K562 (cell line): ENCODE data around the gene CRYM. TPM values are rescaled to one million over a fixed set of nuclear protein-coding genes. Genes with fewer than 3 reads are reported as not detected.

ENCODE experiments used
- ATAC-seq: fragments of 200-7000 bp; cut with Tn5 transposase; 3 replicates; pipeline ENCODE4 v1.9.1; 2020; ENCODE audit warnings: moderate library complexity
- BruUV-seq: library from RNA; stranded (reverse); fragments of 400-500 nt; replicated peaks from 2 replicates; lab custom pipeline; 2021; lab: Mats Ljungman, UMichigan
- CTCF ChIA-PET: fragments of 300-600 bp; formaldehyde crosslinking; extraction: SDS; loops from one replicate; lab custom pipeline; 2021; ENCODE audit warnings: low intra/inter-chr PET ratio; lab: Yijun Ruan, JAX
- POLR2A ChIA-PET: fragments of 300-600, 350-650 bp; sonication (Branson Sonifier 250); formaldehyde crosslinking; extraction: SDS; loops from one replicate; lab custom pipeline; 2021; ENCODE audit warnings: antibody characterized with exemption, inconsistent platforms; lab: Yijun Ruan, JAX
- DNase-seq, 4 experiments: peaks; one replicate each; pipeline versions ENCODE4 v3.0.0 to v3.0.0-alpha.2; 2011 to 2018; ENCODE audit warnings: low spot score in 3 of 4, mixed read lengths in 3 of 4; ENCODE audit errors: extremely low read depth in 1 of 4
- FAIRE-seq: peaks from 2 replicates; lab custom pipeline; 2011; peaks lifted over from hg19 to GRCh38; lab: Jason Lieb, UNC
- H2AFZ ChIP-seq: 2 replicates; pipeline ENCODE4 v1.6.0; 2011; ENCODE audit warnings: low read depth, low read length, control low read depth, inconsistent platforms
- H3K27ac ChIP-seq: fragments of 200-600 bp; 3 replicates; pipeline ENCODE4 v1.8.0; 2011; ENCODE audit warnings: low read depth, mild to moderate bottlenecking, control low read depth, inconsistent platforms, low read length, moderate library complexity, mixed read lengths; ENCODE audit errors: extremely low read depth
- H3K27me3 ChIP-seq, 2 experiments: fragments of 300-600 bp in 1 of 2; 2 replicates in 1 of 2; 3 replicates in 1 of 2; pipeline versions ENCODE4 v1.6.0 to v1.8.0; 2011; ENCODE audit warnings: inconsistent platforms in 2 of 2, low read length in 2 of 2, mild to moderate bottlenecking in 1 of 2, mixed read lengths in 1 of 2, moderate library complexity in 1 of 2; ENCODE audit not compliant: control insufficient read depth in 2 of 2, insufficient read depth in 2 of 2
- H3K36me3 ChIP-seq: fragments of 300-600 bp; 3 replicates; pipeline ENCODE4 v1.8.0; 2011; ENCODE audit warnings: mild to moderate bottlenecking, low read length, inconsistent platforms; ENCODE audit not compliant: control insufficient read depth, insufficient read depth
- H3K4me1 ChIP-seq, 2 experiments: fragments of 200-600 bp in 1 of 2; replicated peaks in 1 of 2; 2 replicates in 1 of 2; 3 replicates in 1 of 2; pipeline versions ENCODE4 v1.5.1 to v1.8.0; 2011; ENCODE audit warnings: inconsistent platforms in 2 of 2, low read length in 2 of 2, mild to moderate bottlenecking in 1 of 2, mixed read lengths in 1 of 2, moderate library complexity in 1 of 2; ENCODE audit not compliant: control insufficient read depth in 2 of 2, insufficient read depth in 2 of 2
- H3K4me2 ChIP-seq: 2 replicates; pipeline ENCODE4 v1.6.1; 2011; ENCODE audit warnings: low read length, control low read depth, inconsistent platforms, mixed read lengths; ENCODE audit not compliant: insufficient read depth
- H3K4me3 ChIP-seq: fragments of 200-600 bp; sonication (generic), shearing (Covaris generic); 2 replicates; pipeline ENCODE4 v1.5.1; 2016; ENCODE audit warnings: control low read depth, inconsistent platforms
- H3K79me2 ChIP-seq: fragments of 200-600 bp; 3 replicates; pipeline ENCODE4 v1.8.0; 2011; ENCODE audit warnings: low read length, inconsistent platforms; ENCODE audit not compliant: control insufficient read depth, insufficient read depth
- H3K9ac ChIP-seq, 2 experiments: 2 replicates each; pipeline versions ENCODE4 v1.6.0 to v1.6.1; 2011; ENCODE audit warnings: low read depth in 2 of 2, low read length in 2 of 2, control low read depth in 1 of 2, inconsistent platforms in 1 of 2, mild to moderate bottlenecking in 1 of 2, mixed read lengths in 1 of 2; ENCODE audit not compliant: insufficient read depth in 1 of 2
- H3K9me1 ChIP-seq: one replicate; pipeline ENCODE4 v1.6.0; 2011; ENCODE audit warnings: inconsistent platforms, mild to moderate bottlenecking, low read length, moderate library complexity; ENCODE audit not compliant: control insufficient read depth, insufficient read depth
- H3K9me3 ChIP-seq: replicated peaks from 2 replicates; pipeline ENCODE4 v1.5.1; 2011; ENCODE audit warnings: low read depth, low read length, inconsistent platforms; ENCODE audit not compliant: control insufficient read depth, insufficient read depth
- H4K20me1 ChIP-seq: replicated peaks from 2 replicates; pipeline ENCODE4 v1.6.1; 2011; ENCODE audit warnings: low read length, inconsistent platforms, mixed read lengths; ENCODE audit not compliant: control insufficient read depth, insufficient read depth
- ATF1 ChIP-seq, 2 experiments: fragments of 450-650 bp in 1 of 2; IDR thresholded peaks; 2 replicates each; pipeline ENCODE4 v1.6.1; 2016; ENCODE audit warnings: missing compliant biosample characterization in 1 of 2, missing genetic modification characterization in 1 of 2
- ATF7 ChIP-seq: fragments of 450-650 bp; IDR thresholded peaks from 2 replicates; pipeline ENCODE4 v1.7.1; 2014; ENCODE audit warnings: mild to moderate bottlenecking, moderate library complexity
- CBFA2T2 ChIP-seq: fragments of 450-650 bp; conservative IDR thresholded peaks from 2 replicates; pipeline ENCODE4 v1.6.1; 2017; ENCODE audit warnings: mild to moderate bottlenecking
- CBFA2T3 ChIP-seq: fragments of 450-650 bp; IDR thresholded peaks from 2 replicates; pipeline ENCODE4 v1.6.1; 2017
- CHD1 ChIP-seq: fragments of 200-600 bp; sonication (generic); IDR thresholded peaks from one replicate; pipeline ENCODE4 v1.6.1; 2012; ENCODE audit warnings: mild to moderate bottlenecking, moderate library complexity, low read length, inconsistent platforms
- EP300 ChIP-seq: IDR thresholded peaks from 2 replicates; pipeline ENCODE4 v1.6.1; 2012; ENCODE audit warnings: low read length, improper control_type of control experiment
- HCFC1 ChIP-seq: IDR thresholded peaks from 2 replicates; pipeline ENCODE4 v1.6.1; 2012; ENCODE audit warnings: low read depth, low read length, improper control_type of control experiment
- JUND ChIP-seq, 2 experiments: IDR thresholded peaks; 2 replicates in 1 of 2; 3 replicates in 1 of 2; pipeline ENCODE4 v1.6.1; 2011; ENCODE audit warnings: borderline replicate concordance in 2 of 2, low read depth in 2 of 2, low read length in 2 of 2, improper control_type of control experiment in 1 of 2, missing biosample characterization in 1 of 2, missing genetic modification characterization in 1 of 2, missing genetic modification reagents in 1 of 2
- NFIC ChIP-seq: fragments of 450-650 bp; IDR thresholded peaks from 2 replicates; pipeline ENCODE4 v1.6.1; 2017; ENCODE audit warnings: mild to moderate bottlenecking, inconsistent platforms
- RCOR1 ChIP-seq, 2 experiments: IDR thresholded peaks; 2 replicates each; pipeline ENCODE4 v1.6.1; 2012; ENCODE audit warnings: low read depth in 2 of 2, low read length in 2 of 2, borderline replicate concordance in 1 of 2, improper control_type of control experiment in 1 of 2
- SMARCA4 ChIP-seq: fragments of 450-650 bp; IDR thresholded peaks from 2 replicates; pipeline ENCODE4 v1.6.1; 2016
- SOX6 ChIP-seq: fragments of 450-650 bp; IDR thresholded peaks from 2 replicates; pipeline ENCODE4 v1.6.1; 2014; ENCODE audit warnings: mild to moderate bottlenecking
- XRCC3 ChIP-seq: fragments of 450-650 bp; IDR thresholded peaks from 2 replicates; pipeline ENCODE4 v1.6.1; 2017; ENCODE audit warnings: mild to moderate bottlenecking, moderate library complexity
- WGBS: fragments of 100-300 bp; shearing (Covaris generic); methylation state at CpG from one replicate; pipeline ENCODE4 v1.1.6; 2016; ENCODE audit warnings: low coverage, mixed read lengths; ENCODE audit not compliant: insufficient coverage; ENCODE audit errors: missing lambda C conversion rate; 5-methylcytosine and 5-hydroxymethylcytosine counted together
- in situ Hi-C: fragments of 300-500 bp; cut with MboI; formaldehyde crosslinking; loops from 4 replicates; pipeline ENCODE4 v1.15.0; 2018; ENCODE audit warnings: inconsistent platforms, mixed read lengths
- intact Hi-C: fragments of 100-400 bp; cut with micrococcal nuclease; formaldehyde crosslinking; loops from 2 replicates; pipeline ENCODE4 v1.14.2; 2022
- polyA plus RNA-seq, 8 experiments: library from polyadenylated mRNA; depleted of rRNA in 4 of 8; stranded (reverse) in 5 of 8; unstranded in 3 of 8; fragments of >200 nt; fragmentation: Nextera tagmentation in 2 of 8; fragmentation: Illumina TruSeq in 1 of 8; extraction: Ambion mirVana in 2 of 8; extraction: Trizol in 1 of 8; gene quantifications; 2 replicates each; pipeline versions ENCODE4 v1.2.1 to v1.2.3, GENCODE V29; 2011 to 2014; ENCODE audit warnings: inconsistent platforms in 1 of 8, missing spikeins in 1 of 8
- total RNA-seq, 7 experiments: library from RNA; depleted of rRNA in 6 of 7; stranded (reverse); fragments of >200 nt in 6 of 7; fragmentation: Illumina TruSeq in 2 of 7; extraction: Trizol in 2 of 7; gene quantifications; 2 replicates each; pipeline versions ENCODE4 v1.2.1 to v1.2.3, GENCODE V29; 2011 to 2021; ENCODE audit warnings: low replicate concordance in 1 of 7
- TF ChIP-seq, protein P1 (sequence below): sonication (generic); formaldehyde crosslinking; IDR thresholded peaks from 2 replicates; pipeline ENCODE4 v1.8.0; 2023; ENCODE audit warnings: missing genetic modification reagents, mild to moderate bottlenecking, borderline replicate concordance
- TF ChIP-seq, protein P2 (sequence below): fragments of 450-650 bp; conservative IDR thresholded peaks from 2 replicates; pipeline ENCODE4 v1.6.1; 2016; ENCODE audit warnings: missing genetic modification characterization, low read depth, mild to moderate bottlenecking, control low read depth, missing compliant biosample characterization

Gene CRYM
- total and polyA plus RNA-seq, 9 of the 15 experiments (the other 6 are each of a cell fraction or from before 2014, with no cell fraction given): 0.08 to 0.98 (median 0.47) TPM

- Histone ChIP-seq H2AFZ (0 out of 2 replicates have a peak overlapping the region, but pooled peaks have one; percentile 15), H3K4me2 (peak overlapping the region; percentile 63; the same call in 1 of the 2 replicates), H3K27ac (no peak overlapping the region; the same call in 2 of the 3 replicates), H3K9me3 (no peaks in the 10 kb centered on the region), H3K27me3 (no peaks in the 10 kb centered on the region; a peak in 1 of 5 replicates), H3K79me2 (no peaks in the 10 kb centered on the region), H3K9me1 (no peaks in the 10 kb centered on the region), H4K20me1 (no peaks in the 10 kb centered on the region), H3K36me3 (no peaks in the 10 kb centered on the region), H3K4me3 (no peak overlapping the region), H3K9ac (no peak overlapping the region), H3K4me1 (peaks cover 9 to 14% of the 10 kb centered on the region in 2 experiments; a peak in 4 of 5 replicates)
- intact Hi-C loops: no loop called here
- FAIRE-seq (no peak), DNase-seq (peak in 1 of 4 experiments; percentile 47), ATAC-seq (no peak; the same call in 2 of the 3 replicates)
- WGBS: 3% methylated on average over 4 of the region's 4 CpGs
- in situ Hi-C loops: no loop called here
- no TSS peak for BruUV-seq
- CTCF ChIA-PET: no interaction called here
- POLR2A ChIA-PET: interaction anchor here (0.8 to 1.5 kb wide), 4 partner anchors 9 to 21 kb away, joined by 3 to 4 read pairs (median 3); no protein-coding TSS in a partner anchor
- TF ChIP-seq ATF1 (CRISPR knock-in tag; IDR thresholded peaks at IDR 0.05): no peak
- TF ChIP-seq ATF1 (tag; IDR thresholded peaks at IDR 0.05): 0 out of 2 replicates have a peak, but pooled peaks have one; percentile 20
- peak; percentile 58 for TF ChIP-seq NFIC
- TF ChIP-seq CBFA2T2: peak; percentile 16; the same call in 1 of the 2 replicates
- TF ChIP-seq HCFC1: no peak
- TF ChIP-seq ATF7: peak; percentile 34; the same call in 1 of the 2 replicates
- TF ChIP-seq, protein P1, sequence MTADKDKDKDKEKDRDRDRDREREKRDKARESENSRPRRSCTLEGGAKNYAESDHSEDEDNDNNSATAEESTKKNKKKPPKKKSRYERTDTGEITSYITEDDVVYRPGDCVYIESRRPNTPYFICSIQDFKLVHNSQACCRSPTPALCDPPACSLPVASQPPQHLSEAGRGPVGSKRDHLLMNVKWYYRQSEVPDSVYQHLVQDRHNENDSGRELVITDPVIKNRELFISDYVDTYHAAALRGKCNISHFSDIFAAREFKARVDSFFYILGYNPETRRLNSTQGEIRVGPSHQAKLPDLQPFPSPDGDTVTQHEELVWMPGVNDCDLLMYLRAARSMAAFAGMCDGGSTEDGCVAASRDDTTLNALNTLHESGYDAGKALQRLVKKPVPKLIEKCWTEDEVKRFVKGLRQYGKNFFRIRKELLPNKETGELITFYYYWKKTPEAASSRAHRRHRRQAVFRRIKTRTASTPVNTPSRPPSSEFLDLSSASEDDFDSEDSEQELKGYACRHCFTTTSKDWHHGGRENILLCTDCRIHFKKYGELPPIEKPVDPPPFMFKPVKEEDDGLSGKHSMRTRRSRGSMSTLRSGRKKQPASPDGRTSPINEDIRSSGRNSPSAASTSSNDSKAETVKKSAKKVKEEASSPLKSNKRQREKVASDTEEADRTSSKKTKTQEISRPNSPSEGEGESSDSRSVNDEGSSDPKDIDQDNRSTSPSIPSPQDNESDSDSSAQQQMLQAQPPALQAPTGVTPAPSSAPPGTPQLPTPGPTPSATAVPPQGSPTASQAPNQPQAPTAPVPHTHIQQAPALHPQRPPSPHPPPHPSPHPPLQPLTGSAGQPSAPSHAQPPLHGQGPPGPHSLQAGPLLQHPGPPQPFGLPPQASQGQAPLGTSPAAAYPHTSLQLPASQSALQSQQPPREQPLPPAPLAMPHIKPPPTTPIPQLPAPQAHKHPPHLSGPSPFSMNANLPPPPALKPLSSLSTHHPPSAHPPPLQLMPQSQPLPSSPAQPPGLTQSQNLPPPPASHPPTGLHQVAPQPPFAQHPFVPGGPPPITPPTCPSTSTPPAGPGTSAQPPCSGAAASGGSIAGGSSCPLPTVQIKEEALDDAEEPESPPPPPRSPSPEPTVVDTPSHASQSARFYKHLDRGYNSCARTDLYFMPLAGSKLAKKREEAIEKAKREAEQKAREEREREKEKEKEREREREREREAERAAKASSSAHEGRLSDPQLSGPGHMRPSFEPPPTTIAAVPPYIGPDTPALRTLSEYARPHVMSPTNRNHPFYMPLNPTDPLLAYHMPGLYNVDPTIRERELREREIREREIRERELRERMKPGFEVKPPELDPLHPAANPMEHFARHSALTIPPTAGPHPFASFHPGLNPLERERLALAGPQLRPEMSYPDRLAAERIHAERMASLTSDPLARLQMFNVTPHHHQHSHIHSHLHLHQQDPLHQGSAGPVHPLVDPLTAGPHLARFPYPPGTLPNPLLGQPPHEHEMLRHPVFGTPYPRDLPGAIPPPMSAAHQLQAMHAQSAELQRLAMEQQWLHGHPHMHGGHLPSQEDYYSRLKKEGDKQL (CRISPR knock-in tag): no peak
- TF ChIP-seq SOX6: 0 out of 2 replicates have a peak, but pooled peaks have one; percentile 14
- no peak for TF ChIP-seq CHD1
- TF ChIP-seq, protein P2, sequence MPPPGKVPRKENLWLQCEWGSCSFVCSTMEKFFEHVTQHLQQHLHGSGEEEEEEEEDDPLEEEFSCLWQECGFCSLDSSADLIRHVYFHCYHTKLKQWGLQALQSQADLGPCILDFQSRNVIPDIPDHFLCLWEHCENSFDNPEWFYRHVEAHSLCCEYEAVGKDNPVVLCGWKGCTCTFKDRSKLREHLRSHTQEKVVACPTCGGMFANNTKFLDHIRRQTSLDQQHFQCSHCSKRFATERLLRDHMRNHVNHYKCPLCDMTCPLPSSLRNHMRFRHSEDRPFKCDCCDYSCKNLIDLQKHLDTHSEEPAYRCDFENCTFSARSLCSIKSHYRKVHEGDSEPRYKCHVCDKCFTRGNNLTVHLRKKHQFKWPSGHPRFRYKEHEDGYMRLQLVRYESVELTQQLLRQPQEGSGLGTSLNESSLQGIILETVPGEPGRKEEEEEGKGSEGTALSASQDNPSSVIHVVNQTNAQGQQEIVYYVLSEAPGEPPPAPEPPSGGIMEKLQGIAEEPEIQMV: no peak
- no peak for TF ChIP-seq JUND (IDR thresholded peaks at IDR 0.05; ENCODE audit: borderline replicate concordance, low read depth, low read length)
- peak; percentile 58; the same call in 1 of the 3 replicates for TF ChIP-seq JUND (tag; IDR thresholded peaks at IDR 0.05; ENCODE audit: borderline replicate concordance, low read depth, low read length)
- peak; percentile 56 for TF ChIP-seq CBFA2T3
- TF ChIP-seq SMARCA4: peak; percentile 49; the same call in 1 of the 2 replicates
- TF ChIP-seq RCOR1 (IDR thresholded peaks at IDR 0.05; ENCODE audit: borderline replicate concordance in 1 of 2, low read depth in 2 of 2, low read length in 2 of 2): peak in 1 of 2 experiments; percentile 29; a peak in 1 of 4 replicates
- TF ChIP-seq XRCC3: no peak
- TF ChIP-seq EP300: 0 out of 2 replicates have a peak, but pooled peaks have one; percentile 25
Measured at GRCh38 chr16:21239646-21240045, 38.4 kb downstream of the CRYM start.
